ENCODE data around the gene NBAS. TPM values are rescaled to one million over a fixed set of nuclear protein-coding genes. Genes with fewer than 3 reads are reported as not detected.
"Not testable (repeated sequence)": the region's sequence is repeated elsewhere in the genome, so short reads cannot be mapped to it uniquely, and the experiment has no call there.

Gene NBAS
- total and polyA plus RNA-seq, 2 of the 13 experiments (the other 11 are each of a cell fraction or from before 2014, with no cell fraction given) = 33.6 to 58.7 TPM

DNA sequence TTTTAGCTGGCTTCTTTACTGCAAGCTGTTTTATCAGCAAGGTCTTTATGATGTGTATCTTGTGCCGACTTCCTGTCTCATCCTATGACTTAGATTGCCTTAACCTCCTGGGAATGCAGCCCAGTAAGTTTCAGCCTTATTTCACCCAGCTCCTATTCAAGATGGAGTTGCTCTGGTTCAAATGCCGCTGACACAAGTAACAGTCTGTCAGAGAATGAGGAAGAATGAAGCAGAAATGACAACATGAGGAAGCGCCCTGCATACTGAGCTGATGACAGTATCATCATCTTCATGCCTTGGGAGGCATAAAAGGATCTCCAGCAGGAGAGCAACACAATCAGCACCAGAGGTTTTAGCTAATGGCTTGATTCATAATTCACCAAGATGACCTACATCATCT lies 309.4 kb downstream of the NBAS start (continued):
- TF ChIP-seq, protein P1, sequence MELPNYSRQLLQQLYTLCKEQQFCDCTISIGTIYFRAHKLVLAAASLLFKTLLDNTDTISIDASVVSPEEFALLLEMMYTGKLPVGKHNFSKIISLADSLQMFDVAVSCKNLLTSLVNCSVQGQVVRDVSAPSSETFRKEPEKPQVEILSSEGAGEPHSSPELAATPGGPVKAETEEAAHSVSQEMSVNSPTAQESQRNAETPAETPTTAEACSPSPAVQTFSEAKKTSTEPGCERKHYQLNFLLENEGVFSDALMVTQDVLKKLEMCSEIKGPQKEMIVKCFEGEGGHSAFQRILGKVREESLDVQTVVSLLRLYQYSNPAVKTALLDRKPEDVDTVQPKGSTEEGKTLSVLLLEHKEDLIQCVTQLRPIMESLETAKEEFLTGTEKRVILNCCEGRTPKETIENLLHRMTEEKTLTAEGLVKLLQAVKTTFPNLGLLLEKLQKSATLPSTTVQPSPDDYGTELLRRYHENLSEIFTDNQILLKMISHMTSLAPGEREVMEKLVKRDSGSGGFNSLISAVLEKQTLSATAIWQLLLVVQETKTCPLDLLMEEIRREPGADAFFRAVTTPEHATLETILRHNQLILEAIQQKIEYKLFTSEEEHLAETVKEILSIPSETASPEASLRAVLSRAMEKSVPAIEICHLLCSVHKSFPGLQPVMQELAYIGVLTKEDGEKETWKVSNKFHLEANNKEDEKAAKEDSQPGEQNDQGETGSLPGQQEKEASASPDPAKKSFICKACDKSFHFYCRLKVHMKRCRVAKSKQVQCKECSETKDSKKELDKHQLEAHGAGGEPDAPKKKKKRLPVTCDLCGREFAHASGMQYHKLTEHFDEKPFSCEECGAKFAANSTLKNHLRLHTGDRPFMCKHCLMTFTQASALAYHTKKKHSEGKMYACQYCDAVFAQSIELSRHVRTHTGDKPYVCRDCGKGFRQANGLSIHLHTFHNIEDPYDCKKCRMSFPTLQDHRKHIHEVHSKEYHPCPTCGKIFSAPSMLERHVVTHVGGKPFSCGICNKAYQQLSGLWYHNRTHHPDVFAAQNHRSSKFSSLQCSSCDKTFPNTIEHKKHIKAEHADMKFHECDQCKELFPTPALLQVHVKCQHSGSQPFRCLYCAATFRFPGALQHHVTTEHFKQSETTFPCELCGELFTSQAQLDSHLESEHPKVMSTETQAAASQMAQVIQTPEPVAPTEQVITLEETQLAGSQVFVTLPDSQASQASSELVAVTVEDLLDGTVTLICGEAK (IDR thresholded peaks at IDR 0.05) = no peak
- TF ChIP-seq, protein P1 (CRISPR knock-in tag; IDR thresholded peaks at IDR 0.05) = no peak
- TF ChIP-seq DNMT1 (CRISPR knock-in tag; IDR thresholded peaks at IDR 0.05) (no peak), GTF3A (CRISPR knock-in tag; conservative IDR thresholded peaks at IDR 0.05) (no peak), HHEX (CRISPR knock-in tag; IDR thresholded peaks at IDR 0.05) (no peak), ZNF207 (IDR thresholded peaks at IDR 0.05; ENCODE audit: borderline replicate concordance) (no peak), NCOA1 (CRISPR knock-in tag; IDR thresholded peaks at IDR 0.05) (no peak), ZNF574 (CRISPR knock-in tag; IDR thresholded peaks at IDR 0.05) (no peak), ZIK1 (CRISPR knock-in tag; IDR thresholded peaks at IDR 0.05; ENCODE audit: borderline replicate concordance, low read depth) (no peak), PLSCR1 (CRISPR knock-in tag; IDR thresholded peaks at IDR 0.05; ENCODE audit: borderline replicate concordance) (no peak)

GRCh38 chr2:15250946-15251345 lies 310.2 kb downstream of the NBAS start:
- 98% methylated on average over 3 of the region's 3 CpGs for WGBS (ENCODE audit: low lambda C conversion rate)
- H3K4me3 ChIP-seq (replicated peaks in 1 of 3; ENCODE audit: insufficient read depth in 1 of 3, low read depth in 2 of 3, low read length in 3 of 3); BruUV-seq (replicated peaks); CTCF ChIA-PET (ENCODE audit: low intra/inter-chr PET ratio, low total read pairs); intact Hi-C loops (cut with micrococcal nuclease; ENCODE audit: unreplicated experiment); H3K27me3 ChIP-seq (ENCODE audit: control insufficient read depth in 1 of 2, insufficient read depth in 2 of 2, low read length in 2 of 2); FAIRE-seq; in situ Hi-C loops (cut with HindIII; ENCODE audit: extremely low pct_ligation_motif_present, low pct_unique_long_range_greater_than_20kb); H3K4me1 ChIP-seq (ENCODE audit: insufficient read depth, low read length); H3K27ac ChIP-seq (ENCODE audit: extremely low read length, insufficient read depth, low read length); POLR2A ChIA-PET; H3K79me2 ChIP-seq (ENCODE audit: insufficient read depth, low read length); H3K4me2 ChIP-seq (ENCODE audit: low read depth, low read length); H3K9me3 ChIP-seq (ENCODE audit: low read length); H2AFZ ChIP-seq (ENCODE audit: low read length); H3K36me3 ChIP-seq (replicated peaks in 1 of 2; ENCODE audit: control insufficient read depth in 1 of 2, insufficient read depth in 2 of 2, low read length in 2 of 2); H3K9ac ChIP-seq (ENCODE audit: insufficient read depth, low read depth, low read length); ATAC-seq; H4K20me1 ChIP-seq (ENCODE audit: insufficient read depth, low read length); DNase-seq (ENCODE audit: low spot score): not testable (repeated sequence)

Data from HepG2 (cell line).